Large intestine (tissue), 3 donors: Measurements from ENCODE around the gene MAP3K7CL. TPM values are rescaled to one million over a fixed set of nuclear protein-coding genes. Genes with fewer than 3 reads are reported as not detected.

Source experiments
- DNase-seq, 2 donors: peaks; one replicate each; pipeline versions ENCODE4 v3.0.0 to v3.0.0-alpha.2; 2013
- H3K27ac ChIP-seq: one replicate; pipeline ENCODE4 v1.5.1; 2013; ENCODE audit warnings: low read length
- H3K27me3 ChIP-seq: 2 replicates; pipeline ENCODE4 v1.6.1; 2013; ENCODE audit warnings: low read length; ENCODE audit not compliant: control insufficient read depth, insufficient read depth
- H3K36me3 ChIP-seq: 2 replicates; pipeline ENCODE4 v1.6.1; 2013; ENCODE audit warnings: low read length; ENCODE audit not compliant: control insufficient read depth, insufficient read depth
- H3K4me1 ChIP-seq: one replicate; pipeline ENCODE4 v1.6.1; 2013; ENCODE audit warnings: low read length; ENCODE audit not compliant: control insufficient read depth, insufficient read depth
- H3K4me3 ChIP-seq: one replicate; pipeline ENCODE4 v1.5.1; 2013; ENCODE audit warnings: low read length
- H3K9me3 ChIP-seq: one replicate; pipeline ENCODE4 v1.6.1; 2013; ENCODE audit warnings: mild to moderate bottlenecking, low read depth, low read length, moderate library complexity; ENCODE audit not compliant: control insufficient read depth
- WGBS: methylation state at CpG from one replicate; pipeline ENCODE4 v1.1.5; 2013; ENCODE audit warnings: low lambda C conversion rate; ENCODE audit not compliant: insufficient coverage; 5-methylcytosine and 5-hydroxymethylcytosine counted together
- polyA plus RNA-seq: library from polyadenylated mRNA; unstranded; fragments of 120-200 nt; gene quantifications from one replicate; pipeline ENCODE4 v1.2.1, GENCODE V29; 2013

Gene MAP3K7CL
- polyA plus RNA-seq, 1 donor, result 6.5 TPM

DNA sequence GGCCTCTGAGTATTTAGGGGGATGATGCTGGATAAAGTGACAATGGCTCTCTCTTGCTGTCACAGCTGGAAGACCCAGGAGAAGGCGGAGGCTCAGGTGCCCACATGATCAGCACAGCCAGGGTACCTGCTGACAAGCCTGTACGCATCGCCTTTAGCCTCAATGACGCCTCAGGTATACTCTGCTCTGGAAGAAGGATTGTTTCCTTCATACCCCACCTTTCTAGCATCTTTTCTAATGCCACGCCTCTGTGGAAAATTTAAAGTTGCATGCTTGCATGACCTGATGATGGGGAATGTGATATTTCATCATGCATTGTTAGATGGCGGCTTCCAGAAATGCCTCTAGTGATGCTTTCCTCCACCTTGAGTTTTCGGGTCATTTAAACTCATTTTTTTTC is 2.8 kb downstream of the MAP3K7CL start:
- Histone ChIP-seq H3K9me3 (peaks cover 3% of the 10 kb centered on the region), H3K27me3 (no peaks in the 10 kb centered on the region), H3K4me3 (no peak overlapping the region), H3K27ac (no peak overlapping the region), H3K4me1 (no peaks in the 10 kb centered on the region), H3K36me3 (no peaks in the 10 kb centered on the region)
- DNase-seq, result no peak
- WGBS, result 100% methylated on average over 1 of the region's 7 CpGs

DNA sequence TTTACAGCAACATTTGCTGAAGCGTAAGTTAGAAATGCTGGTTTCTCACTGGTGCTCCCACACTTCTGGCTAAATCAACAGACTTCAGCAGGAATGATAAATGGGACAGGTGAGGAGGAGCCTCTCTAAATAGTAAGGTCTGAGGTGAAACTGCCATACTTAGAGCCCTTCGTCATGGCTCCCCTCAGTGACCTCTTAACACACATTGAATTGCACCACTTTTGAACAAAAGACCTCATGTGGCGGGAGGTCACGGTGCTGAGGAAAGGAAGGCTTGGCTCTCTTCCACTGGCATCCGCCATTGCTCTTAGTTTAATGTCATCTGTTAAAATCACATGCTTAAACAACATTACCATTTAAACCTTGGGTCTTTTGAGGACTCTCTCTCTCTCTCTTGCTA is 3.4 kb downstream of the MAP3K7CL start:
- Histone ChIP-seq H3K27ac (no peak overlapping the region), H3K4me1 (no peaks in the 10 kb centered on the region), H3K27me3 (no peaks in the 10 kb centered on the region), H3K36me3 (no peaks in the 10 kb centered on the region), H3K9me3 (peaks cover 3% of the 10 kb centered on the region), H3K4me3 (no peak overlapping the region)
- no peak for DNase-seq
- 100% methylated on average over 1 of the region's 5 CpGs for WGBS

GRCh38 chr21:29135481-29135880 is 5.0 kb downstream of the MAP3K7CL start:
- Histone ChIP-seq H3K4me1 (no peaks in the 10 kb centered on the region), H3K27me3 (no peaks in the 10 kb centered on the region), H3K36me3 (no peaks in the 10 kb centered on the region), H3K4me3 (no peak overlapping the region), H3K27ac (no peak overlapping the region), H3K9me3 (peaks cover 2% of the 10 kb centered on the region)
- no peak for DNase-seq

DNA sequence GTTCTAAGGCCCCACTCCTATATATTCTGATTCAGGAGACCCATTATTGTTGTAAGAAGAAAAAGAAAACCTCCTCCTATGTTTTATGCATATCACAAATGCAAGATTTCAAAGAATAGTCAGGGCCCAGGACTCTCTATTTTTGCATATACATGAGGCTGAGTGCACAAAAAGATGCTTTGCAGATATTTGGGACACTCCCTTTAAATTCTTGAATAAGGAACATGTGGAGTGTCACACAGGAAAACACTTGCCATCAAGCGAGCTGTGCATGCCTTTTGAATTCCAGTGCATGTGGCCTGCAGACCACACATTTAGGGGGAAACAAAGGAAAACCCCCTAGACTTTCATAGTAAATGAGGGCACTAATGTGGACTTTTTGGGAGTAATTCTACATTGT is 5.6 kb downstream of the MAP3K7CL start:
- WGBS, result no CpG with 5 or more reads among the region's 1 CpG
- H3K4me3 ChIP-seq, result no peak overlapping the region
- H3K4me1 ChIP-seq, result no peaks in the 10 kb centered on the region
- H3K9me3 ChIP-seq, result no peaks in the 10 kb centered on the region
- DNase-seq, result no peak
- H3K27me3 ChIP-seq, result no peaks in the 10 kb centered on the region
- H3K36me3 ChIP-seq, result no peaks in the 10 kb centered on the region
- H3K27ac ChIP-seq, result no peak overlapping the region

GRCh38 chr21:29144736-29145353 is 14.4 kb downstream of the MAP3K7CL start:
- WGBS, result 100% methylated on average over 1 of the region's 2 CpGs
- H3K9me3 ChIP-seq, result no peaks in the 10 kb centered on the region
- no peak for DNase-seq
- no peak overlapping the region for H3K27ac ChIP-seq
- no peaks in the 10 kb centered on the region for H3K4me1 ChIP-seq
- H3K27me3 ChIP-seq, result no peaks in the 10 kb centered on the region
- H3K36me3 ChIP-seq, result no peaks in the 10 kb centered on the region
- no peak overlapping the region for H3K4me3 ChIP-seq

DNA sequence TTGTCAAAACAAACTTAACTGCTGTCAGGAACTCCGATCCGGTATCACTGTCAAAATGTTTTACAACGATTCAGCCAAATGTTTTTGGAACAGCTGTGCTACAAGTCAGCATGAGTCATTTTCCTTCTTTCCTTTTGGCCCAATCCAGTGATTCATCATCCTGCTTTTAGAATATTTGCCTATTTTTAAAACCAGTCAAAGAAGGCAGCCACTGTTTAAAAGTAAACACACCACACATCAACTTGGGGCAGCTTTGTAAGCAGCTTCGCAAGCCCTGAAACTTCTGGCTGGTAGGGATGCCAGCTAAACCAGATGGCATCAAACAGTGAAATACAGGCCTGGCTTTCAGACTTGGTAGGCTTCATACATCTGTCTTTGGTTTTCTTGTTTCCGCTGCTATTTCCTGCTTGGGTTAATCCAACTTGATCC is 14.9 kb downstream of the MAP3K7CL start:
- no peaks in the 10 kb centered on the region for H3K36me3 ChIP-seq
- H3K9me3 ChIP-seq, result no peaks in the 10 kb centered on the region
- 91% methylated on average over 1 of the region's 5 CpGs for WGBS
- no peaks in the 10 kb centered on the region for H3K4me1 ChIP-seq
- H3K27me3 ChIP-seq, result no peaks in the 10 kb centered on the region
- H3K4me3 ChIP-seq, result no peak overlapping the region
- H3K27ac ChIP-seq, result no peak overlapping the region
- DNase-seq, result peak in 1 of 2 donors; percentile 5

DNA sequence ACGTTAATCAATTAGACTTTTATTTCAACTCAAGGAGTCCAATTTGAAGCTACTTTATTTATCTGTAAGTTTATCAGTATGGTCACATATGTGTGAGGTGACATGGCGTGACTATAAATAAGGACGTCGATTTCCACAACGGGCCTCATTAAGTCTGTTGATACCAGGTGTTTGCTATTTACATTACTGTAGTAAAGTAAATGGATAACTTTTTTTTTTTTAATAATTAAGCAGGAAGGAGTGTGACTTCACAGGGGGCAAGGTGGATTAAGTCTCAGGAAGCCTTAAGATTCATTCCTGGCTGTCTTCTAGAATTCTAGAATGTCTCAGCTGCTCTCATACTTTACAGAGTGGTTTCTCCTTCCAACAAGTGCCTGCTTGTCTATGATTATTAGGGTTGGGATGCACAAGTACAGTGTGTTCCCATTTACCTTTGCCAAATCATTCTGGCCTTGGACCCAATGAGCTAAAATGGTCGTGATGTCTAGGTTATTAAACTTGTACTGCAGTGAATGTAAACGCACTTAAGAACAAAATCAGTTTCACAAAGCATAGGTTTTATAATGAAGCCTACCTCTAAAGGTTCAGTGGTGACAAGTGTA is 15.5 kb downstream of the MAP3K7CL start:
- H3K4me1 ChIP-seq, result no peaks in the 10 kb centered on the region
- no peaks in the 10 kb centered on the region for H3K36me3 ChIP-seq
- H3K4me3 ChIP-seq, result no peak overlapping the region
- 51% methylated on average over 3 of the region's 7 CpGs for WGBS
- no peaks in the 10 kb centered on the region for H3K9me3 ChIP-seq
- no peak for DNase-seq
- H3K27ac ChIP-seq, result no peak overlapping the region
- H3K27me3 ChIP-seq, result no peaks in the 10 kb centered on the region

DNA sequence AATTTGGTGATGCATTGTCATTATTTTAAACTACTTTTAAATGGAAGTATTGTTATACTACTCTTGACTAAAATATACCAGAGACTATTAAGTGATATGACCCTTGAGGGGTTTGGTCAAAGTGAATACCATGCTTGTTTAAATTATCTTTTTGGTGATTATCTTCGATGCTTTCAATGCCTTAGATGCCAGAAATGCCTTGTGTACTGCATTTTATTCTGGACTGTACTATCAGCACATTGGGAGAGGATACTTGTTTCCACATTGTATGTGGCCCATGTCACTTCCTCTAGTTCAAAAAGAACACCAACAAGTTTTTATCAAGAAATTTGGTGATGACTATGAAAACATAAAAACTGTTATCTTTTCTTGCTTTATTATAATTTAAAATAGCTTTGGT is 16.3 kb downstream of the MAP3K7CL start:
- no peaks in the 10 kb centered on the region for H3K4me1 ChIP-seq
- no peak overlapping the region for H3K27ac ChIP-seq
- no peak overlapping the region for H3K4me3 ChIP-seq
- H3K36me3 ChIP-seq, result no peaks in the 10 kb centered on the region
- DNase-seq, result no peak
- H3K27me3 ChIP-seq, result no peaks in the 10 kb centered on the region
- no peaks in the 10 kb centered on the region for H3K9me3 ChIP-seq
- WGBS, result 50% methylated on average over 1 of the region's 1 CpG

DNA sequence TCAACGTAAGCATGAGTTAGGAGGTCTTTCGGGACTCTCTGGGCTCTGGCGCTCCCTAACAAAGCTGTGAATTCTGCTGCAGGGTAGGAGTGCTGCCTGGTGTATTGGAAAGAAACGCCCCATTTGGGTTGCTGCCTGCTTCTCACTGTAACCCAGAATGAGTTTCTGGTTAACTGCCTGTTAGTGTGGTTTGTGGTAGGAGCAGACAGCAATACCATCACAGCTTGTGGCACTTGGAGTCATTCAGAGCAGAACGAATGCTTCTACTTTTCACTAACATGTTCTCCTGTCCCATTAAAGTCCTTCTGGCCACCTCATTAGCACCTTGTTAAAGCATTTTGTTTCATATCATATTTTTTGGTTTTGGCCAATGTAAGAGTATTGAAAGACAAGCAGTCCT is 18.1 kb downstream of the MAP3K7CL start:
- WGBS, result no CpG with 5 or more reads among the region's 5 CpGs
- Histone ChIP-seq H3K4me1 (no peaks in the 10 kb centered on the region), H3K27ac (no peak overlapping the region), H3K36me3 (no peaks in the 10 kb centered on the region), H3K9me3 (no peaks in the 10 kb centered on the region), H3K27me3 (no peaks in the 10 kb centered on the region), H3K4me3 (no peak overlapping the region)
- DNase-seq, result no peak

DNA sequence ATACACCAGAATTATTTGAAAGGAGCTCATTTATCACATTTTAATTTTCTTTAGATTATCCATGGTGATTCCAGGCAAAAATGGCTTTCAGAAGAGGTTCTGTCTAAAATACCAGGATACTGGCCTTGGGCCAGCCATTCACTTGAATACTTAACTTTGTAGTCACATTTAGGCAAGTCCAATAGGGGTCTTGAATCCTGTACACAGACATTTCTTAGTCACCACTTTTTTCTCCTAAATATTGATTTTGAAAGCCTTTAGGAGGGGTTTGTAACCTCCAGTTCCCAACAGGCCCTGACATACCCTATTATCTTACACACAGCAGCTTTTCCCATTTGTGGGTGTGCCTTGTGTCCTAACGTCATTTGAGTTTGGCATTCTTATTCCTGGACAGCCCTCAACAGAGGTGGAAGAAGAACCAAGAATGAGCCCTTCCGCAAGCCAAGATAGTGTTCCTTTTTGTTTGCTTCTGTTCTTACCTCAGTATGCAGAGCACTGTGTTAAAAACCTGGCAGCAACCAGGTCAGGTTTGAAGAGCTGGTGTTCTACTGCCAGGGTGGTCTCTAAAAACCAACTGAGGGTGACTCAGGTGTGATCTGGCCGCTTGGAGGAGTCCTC is 19.5 kb downstream of the MAP3K7CL start:
- DNase-seq, result no peak
- Histone ChIP-seq H3K27ac (no peak overlapping the region), H3K4me3 (no peak overlapping the region), H3K9me3 (no peaks in the 10 kb centered on the region), H3K27me3 (no peaks in the 10 kb centered on the region), H3K36me3 (no peaks in the 10 kb centered on the region), H3K4me1 (no peaks in the 10 kb centered on the region)
- WGBS, result 100% methylated on average over 1 of the region's 3 CpGs

DNA sequence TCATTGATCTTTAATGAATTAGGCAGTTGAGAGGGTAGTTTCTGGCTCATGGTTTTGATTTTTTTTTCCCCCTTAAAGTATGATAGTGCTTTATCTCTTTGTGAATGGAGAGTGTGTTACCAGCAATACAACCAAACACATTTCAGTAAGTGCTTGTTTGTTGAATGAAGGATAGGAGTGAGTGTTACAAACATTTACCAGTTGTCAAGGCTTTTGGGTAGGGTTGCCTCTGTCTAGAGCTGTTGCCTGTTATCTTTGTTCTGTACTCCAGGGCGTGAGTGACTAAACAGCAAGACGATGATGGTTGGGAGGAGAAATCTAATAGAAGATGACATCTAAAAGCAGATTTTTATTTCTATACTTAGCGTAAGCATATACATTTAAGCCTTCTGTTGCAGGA is 21.5 kb downstream of the MAP3K7CL start:
- no peak for DNase-seq
- Histone ChIP-seq H3K27me3 (no peaks in the 10 kb centered on the region), H3K4me1 (no peaks in the 10 kb centered on the region), H3K4me3 (no peak overlapping the region), H3K36me3 (no peaks in the 10 kb centered on the region), H3K27ac (no peak overlapping the region), H3K9me3 (no peaks in the 10 kb centered on the region)
- no CpG with 5 or more reads among the region's 3 CpGs for WGBS
